Lower lobe of right lung (tissue), 2 donors: ENCODE data around the gene PSMD5. TPM values are rescaled to one million over a fixed set of nuclear protein-coding genes. Genes with fewer than 3 reads are reported as not detected.
"Not testable (repeated sequence)": the region's sequence is repeated elsewhere in the genome, so short reads cannot be mapped to it uniquely, and the experiment has no call there.

Experiments
- ATAC-seq, 2 donors: fragments of 200-7000 bp; cut with Tn5 transposase; one replicate each; pipeline ENCODE4 v1.9.1; 2020 to 2022; ENCODE audit warnings: mild to moderate bottlenecking in 2 of 2, moderate library complexity in 2 of 2
- DNase-seq: peaks from one replicate; pipeline ENCODE4 v3.0.0-alpha.2; 2020
- H3K27ac ChIP-seq: fragments of 200-600 bp; one replicate; pipeline ENCODE4 v1.8.0; 2022
- H3K27me3 ChIP-seq: fragments of 200-600 bp; one replicate; pipeline ENCODE4 v1.8.0; 2022; ENCODE audit warnings: low read depth
- H3K36me3 ChIP-seq: fragments of 200-600 bp; one replicate; pipeline ENCODE4 v1.8.0; 2022; ENCODE audit warnings: mild to moderate bottlenecking
- H3K4me1 ChIP-seq: fragments of 200-600 bp; one replicate; pipeline ENCODE4 v1.8.0; 2022
- H3K4me3 ChIP-seq: fragments of 200-600 bp; one replicate; pipeline ENCODE4 v1.8.0; 2022; ENCODE audit warnings: mild to moderate bottlenecking
- H3K9me3 ChIP-seq: fragments of 200-600 bp; one replicate; pipeline ENCODE4 v1.8.0; 2022
- intact Hi-C: fragments of 100-400 bp; cut with DNase I; formaldehyde crosslinking; loops from one replicate; pipeline ENCODE4 v1.11.0; 2022
- total RNA-seq: library from RNA; stranded (reverse); fragmentation: NEBNext Ultra II Directional; extraction: Animal tissue kit (Norgen Biotek cat#: 25700); gene quantifications from one replicate; pipeline ENCODE4 v1.2.1, GENCODE V29; 2021
- TF ChIP-seq, protein P1 (sequence below): fragments of 200-600 bp; IDR thresholded peaks from one replicate; pipeline ENCODE4 v1.8.0; 2022; ENCODE audit warnings: antibody characterized with exemption, mild to moderate bottlenecking
- donor health status: DM: no; HTN: yes; CAD: no; lungs with severe emphysema.

PSMD5 gene
- total RNA-seq, 1 donor from 2014 or later, result 34.1 TPM

DNA sequence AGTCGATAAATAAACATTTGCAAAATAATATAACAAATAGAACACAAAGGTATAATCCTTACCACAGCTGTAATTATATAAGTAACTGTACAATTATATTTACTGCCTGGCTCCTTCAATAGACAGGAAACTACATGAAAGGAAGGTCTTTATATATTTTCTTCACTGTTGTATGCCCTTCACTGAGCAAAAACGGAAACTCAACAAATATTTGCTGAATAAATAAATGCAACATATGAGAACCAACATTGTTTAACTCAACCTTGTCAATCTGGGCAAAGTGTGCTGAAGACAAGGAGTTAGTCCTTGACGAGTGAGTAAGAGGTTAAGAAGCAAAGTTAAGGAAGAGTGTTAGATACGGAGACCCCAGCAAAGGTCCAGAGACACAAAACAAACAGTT, 22.6 kb downstream of the PSMD5 start:
- TF ChIP-seq, protein P1, sequence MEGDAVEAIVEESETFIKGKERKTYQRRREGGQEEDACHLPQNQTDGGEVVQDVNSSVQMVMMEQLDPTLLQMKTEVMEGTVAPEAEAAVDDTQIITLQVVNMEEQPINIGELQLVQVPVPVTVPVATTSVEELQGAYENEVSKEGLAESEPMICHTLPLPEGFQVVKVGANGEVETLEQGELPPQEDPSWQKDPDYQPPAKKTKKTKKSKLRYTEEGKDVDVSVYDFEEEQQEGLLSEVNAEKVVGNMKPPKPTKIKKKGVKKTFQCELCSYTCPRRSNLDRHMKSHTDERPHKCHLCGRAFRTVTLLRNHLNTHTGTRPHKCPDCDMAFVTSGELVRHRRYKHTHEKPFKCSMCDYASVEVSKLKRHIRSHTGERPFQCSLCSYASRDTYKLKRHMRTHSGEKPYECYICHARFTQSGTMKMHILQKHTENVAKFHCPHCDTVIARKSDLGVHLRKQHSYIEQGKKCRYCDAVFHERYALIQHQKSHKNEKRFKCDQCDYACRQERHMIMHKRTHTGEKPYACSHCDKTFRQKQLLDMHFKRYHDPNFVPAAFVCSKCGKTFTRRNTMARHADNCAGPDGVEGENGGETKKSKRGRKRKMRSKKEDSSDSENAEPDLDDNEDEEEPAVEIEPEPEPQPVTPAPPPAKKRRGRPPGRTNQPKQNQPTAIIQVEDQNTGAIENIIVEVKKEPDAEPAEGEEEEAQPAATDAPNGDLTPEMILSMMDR, result no peak
- no peak for ATAC-seq
- H3K36me3 ChIP-seq, result peaks cover 96% of the 10 kb centered on the region
- no peaks in the 10 kb centered on the region for H3K4me1 ChIP-seq
- no peak overlapping the region for H3K27ac ChIP-seq
- no peak for DNase-seq
- intact Hi-C loops, result no loop called here
- H3K27me3 ChIP-seq, result no peaks in the 10 kb centered on the region
- H3K9me3 ChIP-seq, result no peaks in the 10 kb centered on the region
- H3K4me3 ChIP-seq, result no peak overlapping the region

DNA sequence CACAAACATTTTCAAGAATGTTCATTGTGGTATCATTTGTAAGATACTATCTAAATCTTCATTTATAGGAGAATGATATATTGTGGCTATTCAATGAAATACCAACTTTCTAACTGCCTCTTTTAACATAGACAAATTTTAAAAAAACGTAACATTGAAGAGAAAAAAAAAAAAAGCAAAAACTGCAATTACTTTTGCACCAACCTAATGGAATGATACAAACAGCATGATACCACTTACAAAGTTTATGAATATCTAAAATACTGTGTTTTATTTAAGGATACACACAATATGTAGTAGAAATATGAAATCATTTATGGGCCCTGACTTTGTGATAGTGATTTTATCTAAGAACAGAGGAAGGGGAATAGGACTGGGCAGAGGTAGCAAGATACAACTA, 24.1 kb downstream of the PSMD5 start:
- Histone ChIP-seq H3K27ac (no peak overlapping the region), H3K27me3 (no peaks in the 10 kb centered on the region), H3K4me1 (no peaks in the 10 kb centered on the region), H3K4me3 (no peak overlapping the region), H3K36me3 (peaks cover 82% of the 10 kb centered on the region), H3K9me3 (no peaks in the 10 kb centered on the region)
- TF ChIP-seq, protein P1, result no peak
- ATAC-seq (no peak), DNase-seq (no peak)
- intact Hi-C loops, result no loop called here

DNA sequence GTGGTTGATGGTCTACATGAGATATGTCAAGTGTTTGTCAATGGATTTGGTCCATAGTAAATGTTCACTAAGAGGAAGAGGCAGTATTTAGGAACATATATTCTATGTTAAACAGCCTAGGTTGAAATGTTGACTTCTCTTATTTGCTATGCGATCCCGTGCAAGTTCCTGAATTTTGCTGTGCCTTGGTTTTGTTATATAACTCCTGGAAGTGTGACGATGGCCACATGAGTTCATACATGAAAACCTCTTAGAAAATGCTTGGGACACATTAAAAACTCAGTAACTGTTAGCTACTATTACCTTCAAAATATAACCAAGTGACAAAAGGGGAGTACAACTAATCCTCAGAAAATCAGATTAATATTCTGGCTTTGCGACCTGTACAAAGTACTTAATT, 27.6 kb downstream of the PSMD5 start:
- no peaks in the 10 kb centered on the region for H3K9me3 ChIP-seq
- DNase-seq (no peak), ATAC-seq (no peak)
- H3K36me3 ChIP-seq, result peaks cover 48% of the 10 kb centered on the region
- H3K27me3 ChIP-seq, result no peaks in the 10 kb centered on the region
- no peak overlapping the region for H3K4me3 ChIP-seq
- TF ChIP-seq, protein P1, result no peak
- no peak overlapping the region for H3K27ac ChIP-seq
- intact Hi-C loops, result no loop called here
- no peaks in the 10 kb centered on the region for H3K4me1 ChIP-seq

DNA sequence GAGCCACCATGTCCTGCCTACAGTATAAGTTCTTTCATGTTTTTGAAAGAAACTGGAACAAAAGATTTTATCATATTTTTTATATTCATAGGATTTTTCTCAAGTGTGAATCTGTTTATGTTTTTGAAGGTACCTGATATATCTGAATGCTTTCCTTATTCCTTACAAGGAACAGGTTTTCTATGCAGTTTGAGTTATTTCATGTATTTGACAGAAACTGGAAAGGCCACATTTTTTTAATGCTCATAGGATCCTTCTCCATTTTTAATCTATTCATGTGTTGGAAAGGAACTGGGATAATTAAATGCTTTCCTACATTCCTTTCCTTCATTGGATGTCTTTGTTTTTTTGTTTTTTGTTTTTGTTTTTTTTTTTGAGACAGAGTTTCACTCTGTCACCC, 33.8 kb downstream of the PSMD5 start:
- H3K27me3 ChIP-seq, result no peaks in the 10 kb centered on the region
- intact Hi-C loops, result no loop called here
- no peak overlapping the region for H3K4me3 ChIP-seq
- ATAC-seq (no peak), DNase-seq (no peak)
- H3K36me3 ChIP-seq, result no peaks in the 10 kb centered on the region
- no peaks in the 10 kb centered on the region for H3K4me1 ChIP-seq
- H3K9me3 ChIP-seq, result peaks cover 38% of the 10 kb centered on the region
- no peak overlapping the region for H3K27ac ChIP-seq
- TF ChIP-seq, protein P1, result no peak

DNA sequence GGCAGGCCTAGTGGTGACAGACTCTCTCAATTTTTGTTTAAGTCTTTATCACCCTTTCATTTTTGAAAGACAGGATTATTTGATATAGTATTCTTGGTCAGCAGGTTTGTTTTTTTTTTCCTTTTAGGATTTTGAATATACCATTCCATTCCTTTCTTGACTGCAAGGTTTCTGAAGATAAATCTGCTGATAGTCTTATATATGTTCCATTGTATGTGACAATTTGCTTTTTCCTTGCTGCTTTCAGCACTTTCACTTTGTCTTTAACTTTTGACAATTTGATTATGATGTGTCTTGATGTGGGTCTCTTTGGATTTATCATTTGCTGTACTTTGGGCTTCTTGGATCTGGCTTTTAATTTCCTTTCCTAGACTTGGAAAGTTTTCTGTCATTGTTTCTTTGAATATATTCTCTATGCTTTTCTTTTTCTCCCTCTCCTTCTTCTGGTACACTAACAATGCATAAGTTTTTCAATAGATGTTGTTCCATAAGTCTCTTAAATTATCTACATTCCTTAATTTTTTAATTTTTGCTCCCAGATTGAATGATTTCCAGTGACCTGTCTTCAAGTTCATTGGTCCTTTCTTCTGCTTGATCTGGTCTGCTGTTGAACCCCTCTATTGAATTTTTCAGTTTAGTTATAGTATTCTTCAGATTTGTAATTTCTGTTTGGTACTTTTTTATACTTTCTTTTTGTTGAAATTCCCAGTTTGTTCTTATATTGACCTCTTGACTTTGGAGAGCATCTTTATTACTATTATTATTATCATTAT, 34.9 kb downstream of the PSMD5 start:
- peaks cover 38% of the 10 kb centered on the region for H3K9me3 ChIP-seq
- intact Hi-C loops, result no loop called here
- H3K4me1 ChIP-seq, result no peaks in the 10 kb centered on the region
- no peak overlapping the region for H3K27ac ChIP-seq
- no peak for ATAC-seq
- H3K27me3 ChIP-seq, result no peaks in the 10 kb centered on the region
- TF ChIP-seq, protein P1, result no peak
- H3K4me3 ChIP-seq, result no peak overlapping the region
- DNase-seq, result no peak
- no peaks in the 10 kb centered on the region for H3K36me3 ChIP-seq

DNA sequence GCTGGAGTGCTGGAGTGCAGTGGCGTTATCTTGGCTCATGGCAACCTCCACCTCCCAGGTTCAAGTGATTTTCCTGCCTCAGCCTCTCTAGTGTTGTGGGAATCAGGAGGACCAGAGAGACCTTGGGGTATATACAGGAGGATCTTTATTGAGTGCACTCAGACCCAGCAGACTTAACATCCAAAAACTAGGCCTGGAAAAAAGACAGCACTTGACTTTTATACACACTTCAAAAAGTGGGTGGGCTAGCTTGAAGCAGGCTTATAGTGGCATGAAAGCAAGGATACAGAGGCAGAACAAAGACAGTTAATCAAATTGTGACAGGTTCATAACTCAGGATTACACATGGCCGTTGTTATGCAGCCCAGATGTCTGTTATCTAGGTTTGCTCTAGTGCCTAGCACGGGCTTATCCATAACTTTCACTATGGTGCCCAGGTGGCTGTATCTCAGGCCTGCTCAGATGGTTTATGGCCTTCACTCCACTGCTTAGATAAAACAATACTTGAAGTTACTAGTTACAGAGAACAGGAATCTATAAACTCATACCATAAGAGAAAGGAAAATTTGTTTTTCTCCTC, 37.8 kb downstream of the PSMD5 start:
- not testable (repeated sequence) for ATAC-seq

More for the DNA sequence above, 37.8 kb downstream of the PSMD5 start:
- H3K4me1 ChIP-seq, intact Hi-C loops, H3K27me3 ChIP-seq, DNase-seq, H3K27ac ChIP-seq, H3K36me3 ChIP-seq, H3K4me3 ChIP-seq: not testable (repeated sequence)
- H3K9me3 ChIP-seq, result peaks cover 38% of the 10 kb centered on the region
